HG03196 (cell line): ENCODE data around the gene PIP4K2B.
"Not testable (repeated sequence)": the region's sequence is repeated elsewhere in the genome, so short reads cannot be mapped to it uniquely, and the experiment has no call there.

Experiments
- ATAC-seq: cut with Tn5 transposase; IDR thresholded peaks from one replicate; pipeline ENCODE4 v1.9.1; 2021; ENCODE audit not compliant: unreplicated experiment

The PIP4K2B gene

GRCh38 chr17:38730526-38731379 is 68.6 kb downstream of the PIP4K2B start:
- no peak for ATAC-seq

GRCh38 chr17:38729886-38730525 is 69.3 kb downstream of the PIP4K2B start, which contains the start of gene CISD3:
Gene CISD3 (plus strand): TSS chr17:38730341. CDS start chr17:38730359, 18 bp downstream.
- peak; percentile 74 for ATAC-seq

GRCh38 chr17:38729368-38729885 is 69.9 kb downstream of the PIP4K2B start:
- no peak for ATAC-seq

- ATAC-seq, result no peak
These were observed 71.0 kb downstream of the PIP4K2B start for GRCh38 chr17:38728290-38728831.

GRCh38 chr17:38727736-38728135 is 71.6 kb downstream of the PIP4K2B start:
- no peak for ATAC-seq

- not testable (repeated sequence) for ATAC-seq
These were observed 73.2 kb downstream of the PIP4K2B start for GRCh38 chr17:38726145-38726544.

- ATAC-seq, result no peak
These were observed 74.3 kb downstream of the PIP4K2B start for GRCh38 chr17:38725066-38725465.

GRCh38 chr17:38724337-38724988 is 74.9 kb downstream of the PIP4K2B start:
- ATAC-seq, result no peak

- ATAC-seq, result no peak
These were observed 77.6 kb downstream of the PIP4K2B start for GRCh38 chr17:38721802-38722201.

- ATAC-seq, result no peak
These were observed 78.4 kb downstream of the PIP4K2B start for GRCh38 chr17:38720941-38721340.

GRCh38 chr17:38719943-38720641 is 79.3 kb downstream of the PIP4K2B start:
- ATAC-seq, result no peak

- no peak for ATAC-seq
These were observed 79.9 kb downstream of the PIP4K2B start for GRCh38 chr17:38719289-38719942.

- ATAC-seq, result no peak
These were observed 82.1 kb downstream of the PIP4K2B start for GRCh38 chr17:38717139-38717745.

GRCh38 chr17:38716368-38717005 is 82.9 kb downstream of the PIP4K2B start:
- no peak for ATAC-seq
